Activated CD4-positive, alpha-beta memory T cell treated with anti-CD3 and anti-CD28 coated beads for 36 hours (primary cell): Measurements from ENCODE around the gene OSR1. TPM values are rescaled to one million over a fixed set of nuclear protein-coding genes. Genes with fewer than 3 reads are reported as not detected.
"Not testable (repeated sequence)": the region's sequence is repeated elsewhere in the genome, so short reads cannot be mapped to it uniquely, and the experiment has no call there.

Experiments used
- CTCF ChIA-PET: fragments of 350-600 bp; sonication (Branson Sonifier 250); formaldehyde crosslinking; loops from one replicate; lab custom pipeline; 2021; ENCODE audit warnings: antibody characterized with exemption, inconsistent platforms; lab: Charles Lee
- POLR2A ChIA-PET: fragments of 350-600 bp; sonication (Branson Sonifier 250); formaldehyde crosslinking; loops from one replicate; lab custom pipeline; 2021; ENCODE audit warnings: antibody characterized with exemption; lab: Charles Lee
- DNase-seq: peaks from one replicate; pipeline ENCODE4 v3.0.0-alpha.2; 2020
- H3K27ac Mint-ChIP-seq: one replicate; pipeline ENCODE4 v1.8.0; 2021; ENCODE audit warnings: mixed read lengths
- H3K27me3 Mint-ChIP-seq: one replicate; pipeline ENCODE4 v1.8.0; 2021; ENCODE audit warnings: mixed read lengths
- H3K36me3 Mint-ChIP-seq: one replicate; pipeline ENCODE4 v1.8.0; 2021; ENCODE audit warnings: mixed read lengths
- H3K4me1 Mint-ChIP-seq: one replicate; pipeline ENCODE4 v1.8.0; 2021; ENCODE audit warnings: low read depth, mixed read lengths
- H3K4me3 Mint-ChIP-seq: one replicate; pipeline ENCODE4 v1.8.0; 2021; ENCODE audit warnings: mild to moderate bottlenecking, mixed read lengths
- H3K9me3 Mint-ChIP-seq: one replicate; pipeline ENCODE4 v1.8.0; 2021; ENCODE audit warnings: mixed read lengths
- intact Hi-C: fragments of 100-400 bp; cut with micrococcal nuclease; formaldehyde crosslinking; loops from one replicate; pipeline ENCODE4 v1.15.1; 2023
- total RNA-seq, 2 experiments: library from RNA; stranded (reverse); gene quantifications; one replicate each; pipeline ENCODE4 v1.2.3, GENCODE V29; 2021

The OSR1 gene
- total RNA-seq = not detected

- CTCF ChIA-PET = interaction anchor here (0.6 to 4.9 kb wide), 2 partner anchors 9 to 150 kb away, joined by 3 to 43 read pairs; no protein-coding TSS in a partner anchor
- peak within 1 kb of the TSS; percentile 37 for H3K4me3 Mint-ChIP-seq
- intact Hi-C loops = no loop called here
Measured at GRCh38 chr2:19358242-19359020, at the start of gene OSR1. Gene OSR1, minus strand, starts transcription at chr2:19358623. Its CDS starts 4,818 bp downstream, at chr2:19353805.

GRCh38 chr2:19403785-19404184 lies 45.4 kb upstream of the OSR1 start:
- no peaks in the 10 kb centered on the region for H3K36me3 Mint-ChIP-seq
- no peak overlapping the region for H3K4me3 Mint-ChIP-seq
- ChIA-PET CTCF (no interaction called here), POLR2A (no interaction called here)
- peaks cover 11% of the 10 kb centered on the region for H3K27me3 Mint-ChIP-seq
- no peaks in the 10 kb centered on the region for H3K9me3 Mint-ChIP-seq
- no peak overlapping the region for H3K27ac Mint-ChIP-seq
- no peaks in the 10 kb centered on the region for H3K4me1 Mint-ChIP-seq
- DNase-seq = no peak
- intact Hi-C loops = no loop called here

More at GRCh38 chr2:19358242-19359020, at the start of gene OSR1:
- POLR2A ChIA-PET = interaction anchor here (0.6 to 3.0 kb wide), 2 partner anchors 11 to 22 kb away, joined by 3 to 11 read pairs; no protein-coding TSS in a partner anchor
- Mint-ChIP-seq H3K27me3 (peaks cover 87% of the 10 kb centered on the region), H3K9me3 (no peaks in the 10 kb centered on the region), H3K4me1 (peaks cover 40% of the 10 kb centered on the region), H3K36me3 (no peaks in the 10 kb centered on the region), H3K27ac (no peak within 1 kb of the TSS)
- peak; percentile 28 for DNase-seq

- DNase-seq = no peak
- ChIA-PET CTCF (no interaction called here), POLR2A (no interaction called here)
- Mint-ChIP-seq H3K9me3 (no peaks in the 10 kb centered on the region), H3K27ac (no peak overlapping the region), H3K4me3 (no peak overlapping the region), H3K36me3 (no peaks in the 10 kb centered on the region), H3K27me3 (peaks cover 20% of the 10 kb centered on the region), H3K4me1 (no peaks in the 10 kb centered on the region)
- intact Hi-C loops = no loop called here
Measured at GRCh38 chr2:19392191-19392590, 33.8 kb upstream of the OSR1 start.

GRCh38 chr2:19389469-19389868 lies 31.0 kb upstream of the OSR1 start:
- H3K4me1 Mint-ChIP-seq, H3K9me3 Mint-ChIP-seq, H3K36me3 Mint-ChIP-seq, H3K27ac Mint-ChIP-seq, CTCF ChIA-PET, POLR2A ChIA-PET, intact Hi-C loops, DNase-seq, H3K4me3 Mint-ChIP-seq: not testable (repeated sequence)
- H3K27me3 Mint-ChIP-seq = peaks cover 23% of the 10 kb centered on the region

GRCh38 chr2:19380532-19380931 lies 22.1 kb upstream of the OSR1 start:
- Mint-ChIP-seq H3K36me3 (no peaks in the 10 kb centered on the region), H3K27me3 (peaks cover 21% of the 10 kb centered on the region), H3K4me3 (no peak overlapping the region), H3K4me1 (no peaks in the 10 kb centered on the region), H3K27ac (no peak overlapping the region), H3K9me3 (peaks cover 2% of the 10 kb centered on the region)
- CTCF ChIA-PET = no interaction called here
- intact Hi-C loops = no loop called here
- POLR2A ChIA-PET = no interaction called here
- DNase-seq = no peak

GRCh38 chr2:19378939-19379338 lies 20.5 kb upstream of the OSR1 start:
- ChIA-PET POLR2A (no interaction called here), CTCF (interaction anchor here (1.0 to 1.1 kb wide), 2 partner anchors 28 to 1201 kb away, joined by 3 read pairs; no protein-coding TSS in a partner anchor)
- no peak overlapping the region for H3K27ac Mint-ChIP-seq
- no peak for DNase-seq
- peaks cover 2% of the 10 kb centered on the region for H3K9me3 Mint-ChIP-seq
- intact Hi-C loops = no loop called here
- H3K4me3 Mint-ChIP-seq = no peak overlapping the region
- peaks cover 28% of the 10 kb centered on the region for H3K27me3 Mint-ChIP-seq
- no peaks in the 10 kb centered on the region for H3K36me3 Mint-ChIP-seq
- H3K4me1 Mint-ChIP-seq = no peaks in the 10 kb centered on the region

- ChIA-PET POLR2A (no interaction called here), CTCF (interaction anchor here (0.7 to 0.9 kb wide), 3 partner anchors 8 to 856 kb away, joined by 3 to 5 read pairs (median 3); no protein-coding TSS in a partner anchor)
- no peaks in the 10 kb centered on the region for H3K4me1 Mint-ChIP-seq
- no peak for DNase-seq
- no peak overlapping the region for H3K27ac Mint-ChIP-seq
- peaks cover 2% of the 10 kb centered on the region for H3K9me3 Mint-ChIP-seq
- intact Hi-C loops = no loop called here
- no peak overlapping the region for H3K4me3 Mint-ChIP-seq
- H3K27me3 Mint-ChIP-seq = peaks cover 25% of the 10 kb centered on the region
- no peaks in the 10 kb centered on the region for H3K36me3 Mint-ChIP-seq
Measured at GRCh38 chr2:19377717-19378116, 19.3 kb upstream of the OSR1 start.

GRCh38 chr2:19373352-19373751 lies 14.9 kb upstream of the OSR1 start:
- DNase-seq = no peak
- peaks cover 2% of the 10 kb centered on the region for H3K9me3 Mint-ChIP-seq
- H3K4me3 Mint-ChIP-seq = no peak overlapping the region
- ChIA-PET POLR2A (no interaction called here), CTCF (no interaction called here)
- H3K27me3 Mint-ChIP-seq = peaks cover 24% of the 10 kb centered on the region
- intact Hi-C loops = no loop called here
- no peaks in the 10 kb centered on the region for H3K4me1 Mint-ChIP-seq
- H3K27ac Mint-ChIP-seq = no peak overlapping the region
- H3K36me3 Mint-ChIP-seq = no peaks in the 10 kb centered on the region

- Mint-ChIP-seq H3K27ac (no peak overlapping the region), H3K4me1 (no peaks in the 10 kb centered on the region), H3K36me3 (no peaks in the 10 kb centered on the region), H3K27me3 (peaks cover 20% of the 10 kb centered on the region), H3K4me3 (no peak overlapping the region), H3K9me3 (peaks cover 2% of the 10 kb centered on the region)
- no peak for DNase-seq
- intact Hi-C loops = no loop called here
- ChIA-PET POLR2A (no interaction called here), CTCF (no interaction called here)
Measured at GRCh38 chr2:19371996-19372582, 13.7 kb upstream of the OSR1 start.

- Mint-ChIP-seq H3K27me3 (peaks cover 14% of the 10 kb centered on the region), H3K27ac (no peak overlapping the region), H3K9me3 (no peaks in the 10 kb centered on the region), H3K36me3 (no peaks in the 10 kb centered on the region), H3K4me1 (no peaks in the 10 kb centered on the region), H3K4me3 (no peak overlapping the region)
- CTCF ChIA-PET = interaction anchor here (1.0 to 2.4 kb wide), 3 partner anchors 9 to 619 kb away, joined by 3 to 5 read pairs (median 3); no protein-coding TSS in a partner anchor
- no peak for DNase-seq
- intact Hi-C loops = no loop called here
- POLR2A ChIA-PET = no interaction called here
Measured at GRCh38 chr2:19369341-19369955, 11.0 kb upstream of the OSR1 start.

GRCh38 chr2:19368760-19369159 lies 10.3 kb upstream of the OSR1 start:
- Mint-ChIP-seq H3K9me3 (no peaks in the 10 kb centered on the region), H3K27me3 (peaks cover 11% of the 10 kb centered on the region), H3K4me3 (no peak overlapping the region), H3K27ac (no peak overlapping the region), H3K36me3 (no peaks in the 10 kb centered on the region), H3K4me1 (peaks cover under 1% of the 10 kb centered on the region)
- ChIA-PET POLR2A (interaction anchor here (0.6 kb wide), 1 partner anchor 870 kb away, joined by 5 read pairs; no protein-coding TSS in a partner anchor), CTCF (interaction anchor here (1.0 to 2.4 kb wide), 3 partner anchors 10 to 619 kb away, joined by 3 to 5 read pairs (median 3); no protein-coding TSS in a partner anchor)
- no peak for DNase-seq
- intact Hi-C loops = no loop called here

- no peak overlapping the region for H3K27ac Mint-ChIP-seq
- ChIA-PET POLR2A (no interaction called here), CTCF (interaction anchor here (2.4 kb wide), 1 partner anchor 617 kb away, joined by 5 read pairs; no protein-coding TSS in a partner anchor)
- intact Hi-C loops = no loop called here
- H3K36me3 Mint-ChIP-seq = no peaks in the 10 kb centered on the region
- H3K4me1 Mint-ChIP-seq = peaks cover 13% of the 10 kb centered on the region
- H3K27me3 Mint-ChIP-seq = peaks cover 19% of the 10 kb centered on the region
- no peak for DNase-seq
- H3K9me3 Mint-ChIP-seq = no peaks in the 10 kb centered on the region
- H3K4me3 Mint-ChIP-seq = no peak overlapping the region
Measured at GRCh38 chr2:19367326-19367725, 8.9 kb upstream of the OSR1 start.
